Measurements from ENCODE around the gene RASSF3.

DNA sequence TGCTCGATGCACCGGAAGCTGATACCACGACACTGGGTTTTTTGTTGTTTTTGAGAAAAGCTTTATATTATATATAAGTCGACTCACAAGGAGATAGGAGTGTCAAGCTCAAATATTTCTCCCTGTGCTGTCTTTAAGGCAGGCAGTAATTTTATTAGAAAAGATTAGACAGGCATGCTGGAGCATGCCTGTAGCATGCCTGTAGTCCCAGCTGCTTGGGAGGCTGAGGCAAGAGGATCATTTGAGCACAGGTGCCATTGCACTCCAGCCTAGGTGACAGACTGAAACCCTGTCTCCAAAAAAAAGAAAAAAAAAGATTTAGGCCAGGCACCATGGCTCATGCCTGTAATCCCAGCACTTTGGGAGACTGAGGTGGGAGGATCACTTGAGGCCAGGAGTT is 97.1 kb downstream of the RASSF3 start:
- TF ChIP-seq, protein P1, sequence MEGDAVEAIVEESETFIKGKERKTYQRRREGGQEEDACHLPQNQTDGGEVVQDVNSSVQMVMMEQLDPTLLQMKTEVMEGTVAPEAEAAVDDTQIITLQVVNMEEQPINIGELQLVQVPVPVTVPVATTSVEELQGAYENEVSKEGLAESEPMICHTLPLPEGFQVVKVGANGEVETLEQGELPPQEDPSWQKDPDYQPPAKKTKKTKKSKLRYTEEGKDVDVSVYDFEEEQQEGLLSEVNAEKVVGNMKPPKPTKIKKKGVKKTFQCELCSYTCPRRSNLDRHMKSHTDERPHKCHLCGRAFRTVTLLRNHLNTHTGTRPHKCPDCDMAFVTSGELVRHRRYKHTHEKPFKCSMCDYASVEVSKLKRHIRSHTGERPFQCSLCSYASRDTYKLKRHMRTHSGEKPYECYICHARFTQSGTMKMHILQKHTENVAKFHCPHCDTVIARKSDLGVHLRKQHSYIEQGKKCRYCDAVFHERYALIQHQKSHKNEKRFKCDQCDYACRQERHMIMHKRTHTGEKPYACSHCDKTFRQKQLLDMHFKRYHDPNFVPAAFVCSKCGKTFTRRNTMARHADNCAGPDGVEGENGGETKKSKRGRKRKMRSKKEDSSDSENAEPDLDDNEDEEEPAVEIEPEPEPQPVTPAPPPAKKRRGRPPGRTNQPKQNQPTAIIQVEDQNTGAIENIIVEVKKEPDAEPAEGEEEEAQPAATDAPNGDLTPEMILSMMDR (conservative IDR thresholded peaks at IDR 0.05; ENCODE audit: low read length): no peak
- no peak for TF ChIP-seq EZH2phosphoT487 (IDR thresholded peaks at IDR 0.05; ENCODE audit: borderline replicate concordance, low read depth, low read length)

Measured in OCI-LY7 (cell line).